WTC11 (cell line): ENCODE measurements around the gene ANO7.

ENCODE experiments used
- CTCF ChIP-seq: fragments of 200-600 bp; IDR thresholded peaks from 2 replicates; pipeline ENCODE4 v1.8.0; 2022; ENCODE audit warnings: antibody characterized with exemption
- HMGXB4 ChIP-seq: sonication (generic); formaldehyde crosslinking; IDR thresholded peaks from 2 replicates; pipeline ENCODE4 v1.8.1; 2023; ENCODE audit warnings: mild to moderate bottlenecking, moderate library complexity, missing genetic modification reagents
- JUN ChIP-seq: sonication (generic); formaldehyde crosslinking; IDR thresholded peaks from 2 replicates; pipeline ENCODE4 v1.8.0; 2023; ENCODE audit warnings: mild to moderate bottlenecking, missing genetic modification reagents
- TP53 ChIP-seq: sonication (generic); formaldehyde crosslinking; IDR thresholded peaks from 2 replicates; pipeline ENCODE4 v1.8.1; 2023; ENCODE audit warnings: mild to moderate bottlenecking, missing genetic modification reagents

GRCh38 chr2:241255542-241256167, 67.2 kb downstream of the ANO7 start:
- no peak for TF ChIP-seq CTCF
- no peak for TF ChIP-seq JUN (CRISPR knock-in tag)
- no peak for TF ChIP-seq TP53 (CRISPR knock-in tag)
- no peak for TF ChIP-seq HMGXB4 (CRISPR knock-in tag)
